DOHH2 (cell line): Measurements from ENCODE around the gene KRT85.

Experiments
- H3F3A ChIP-seq: fragments of 200-600 bp; sonication (generic), shearing (Covaris generic); 2 replicates; pipeline ENCODE4 v1.6.0; 2016; ENCODE audit warnings: antibody characterized with exemption, mild to moderate bottlenecking; ENCODE audit not compliant: control insufficient read depth, insufficient read depth
- H3K27ac ChIP-seq: fragments of 200-600 bp; sonication (generic); 2 replicates; pipeline ENCODE4 v1.5.1; 2014; ENCODE audit warnings: low read depth, mild to moderate bottlenecking, low read length, moderate library complexity
- H3K27me3 ChIP-seq: fragments of 200-600 bp; sonication (generic); 2 replicates; pipeline ENCODE4 v1.6.1; 2014; ENCODE audit warnings: mild to moderate bottlenecking, low read length, mixed read lengths; ENCODE audit not compliant: control insufficient read depth
- H3K36me3 ChIP-seq: fragments of 200-600 bp; sonication (generic); 2 replicates; pipeline ENCODE4 v1.6.1; 2014; ENCODE audit warnings: mild to moderate bottlenecking, low read length, moderate library complexity, mixed read lengths; ENCODE audit not compliant: control insufficient read depth
- H3K4me1 ChIP-seq: fragments of 200-600 bp; sonication (generic); 2 replicates; pipeline ENCODE4 v1.6.1; 2014; ENCODE audit warnings: mild to moderate bottlenecking, low read length, mixed read lengths; ENCODE audit not compliant: control insufficient read depth
- H3K4me2 ChIP-seq: fragments of 200-600 bp; sonication (generic); 2 replicates; pipeline ENCODE4 v1.6.0; 2014; ENCODE audit warnings: mild to moderate bottlenecking, low read length, moderate library complexity
- H3K4me3 ChIP-seq: fragments of 200-600 bp; sonication (generic); 2 replicates; pipeline ENCODE4 v1.5.1; 2014; ENCODE audit warnings: mild to moderate bottlenecking, low read length, mixed read lengths
- H3K79me2 ChIP-seq: fragments of 200-600 bp; sonication (generic); 2 replicates; pipeline ENCODE4 v1.6.1; 2014; ENCODE audit warnings: mild to moderate bottlenecking, low read length, mixed read lengths; ENCODE audit not compliant: control insufficient read depth
- H3K9me2 ChIP-seq: fragments of 200-600 bp; sonication (generic); replicated peaks from 2 replicates; pipeline ENCODE4 v1.6.1; 2014; ENCODE audit warnings: mild to moderate bottlenecking, low read length, mixed read lengths; ENCODE audit not compliant: control insufficient read depth
- H3K9me3 ChIP-seq: fragments of 200-600 bp; sonication (generic); 2 replicates; pipeline ENCODE4 v1.6.1; 2014; ENCODE audit warnings: antibody characterized with exemption, low read length, mixed read lengths; ENCODE audit not compliant: control insufficient read depth, insufficient read depth
- H4K20me1 ChIP-seq: fragments of 200-600 bp; sonication (generic); 2 replicates; pipeline ENCODE4 v1.6.0; 2014; ENCODE audit warnings: low read depth, mild to moderate bottlenecking, antibody characterized with exemption, low read length, moderate library complexity; ENCODE audit not compliant: control insufficient read depth, insufficient read depth
- EZH2phosphoT487 ChIP-seq: fragments of 200-600 bp; sonication (generic); IDR thresholded peaks from 2 replicates; pipeline ENCODE4 v1.6.1; 2017; ENCODE audit warnings: borderline replicate concordance, mild to moderate bottlenecking, antibody characterized with exemption, low read length, moderate library complexity, mixed read lengths
- TF ChIP-seq, protein P1 (sequence below): fragments of 200-600 bp; sonication (generic); IDR thresholded peaks from one replicate; pipeline ENCODE4 v1.5.1; 2014; ENCODE audit warnings: antibody characterized with exemption, mild to moderate bottlenecking, low read depth, low read length; ENCODE audit not compliant: poor library complexity, severe bottlenecking

The KRT85 gene

DNA sequence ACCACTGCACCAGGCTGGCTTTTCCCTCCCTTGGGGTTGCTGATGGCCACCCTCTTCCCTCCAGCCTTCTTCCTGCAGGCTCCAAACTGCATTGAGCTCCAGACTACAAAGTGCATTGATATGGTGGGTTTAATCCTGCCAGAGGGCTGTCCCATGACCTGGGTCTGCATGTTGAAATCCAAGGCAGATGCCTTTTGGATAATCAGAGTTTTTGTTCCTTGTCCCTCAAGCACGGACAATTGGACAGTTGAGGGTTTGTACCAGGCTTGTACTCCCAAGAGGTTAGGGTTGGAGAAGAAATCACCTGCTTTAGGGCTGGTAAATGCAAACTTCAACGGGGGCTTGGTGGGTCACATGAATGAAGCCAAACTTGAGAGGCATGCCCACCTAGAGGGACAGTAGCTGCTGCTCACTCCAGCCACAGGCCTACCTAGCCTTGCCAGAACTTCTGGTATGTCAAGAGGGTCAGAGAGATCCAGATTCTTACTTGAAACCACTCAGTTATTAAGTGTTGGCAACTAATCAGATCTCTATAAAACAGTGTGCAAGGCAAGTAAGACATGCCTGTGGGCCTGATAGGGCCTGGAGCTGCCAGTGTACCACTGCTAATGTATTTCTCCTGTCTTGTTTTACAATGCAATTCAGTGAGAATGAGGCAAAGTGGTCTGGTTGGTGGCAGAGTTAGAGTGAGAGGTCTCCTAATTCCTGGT is 24.3 kb downstream of the KRT85 start:
- TF ChIP-seq, protein P1, sequence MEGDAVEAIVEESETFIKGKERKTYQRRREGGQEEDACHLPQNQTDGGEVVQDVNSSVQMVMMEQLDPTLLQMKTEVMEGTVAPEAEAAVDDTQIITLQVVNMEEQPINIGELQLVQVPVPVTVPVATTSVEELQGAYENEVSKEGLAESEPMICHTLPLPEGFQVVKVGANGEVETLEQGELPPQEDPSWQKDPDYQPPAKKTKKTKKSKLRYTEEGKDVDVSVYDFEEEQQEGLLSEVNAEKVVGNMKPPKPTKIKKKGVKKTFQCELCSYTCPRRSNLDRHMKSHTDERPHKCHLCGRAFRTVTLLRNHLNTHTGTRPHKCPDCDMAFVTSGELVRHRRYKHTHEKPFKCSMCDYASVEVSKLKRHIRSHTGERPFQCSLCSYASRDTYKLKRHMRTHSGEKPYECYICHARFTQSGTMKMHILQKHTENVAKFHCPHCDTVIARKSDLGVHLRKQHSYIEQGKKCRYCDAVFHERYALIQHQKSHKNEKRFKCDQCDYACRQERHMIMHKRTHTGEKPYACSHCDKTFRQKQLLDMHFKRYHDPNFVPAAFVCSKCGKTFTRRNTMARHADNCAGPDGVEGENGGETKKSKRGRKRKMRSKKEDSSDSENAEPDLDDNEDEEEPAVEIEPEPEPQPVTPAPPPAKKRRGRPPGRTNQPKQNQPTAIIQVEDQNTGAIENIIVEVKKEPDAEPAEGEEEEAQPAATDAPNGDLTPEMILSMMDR, result no peak
- no peak for TF ChIP-seq EZH2phosphoT487
- no peaks in the 10 kb centered on the region for H3K36me3 ChIP-seq
- no peaks in the 10 kb centered on the region for H3K9me3 ChIP-seq
- H3K27me3 ChIP-seq, result peaks cover 20% of the 10 kb centered on the region
- no peak overlapping the region for H3K4me3 ChIP-seq
- no peak overlapping the region for H3K4me2 ChIP-seq
- no peaks in the 10 kb centered on the region for H3F3A ChIP-seq
- H3K27ac ChIP-seq, result no peak overlapping the region
- no peaks in the 10 kb centered on the region for H3K79me2 ChIP-seq
- H3K4me1 ChIP-seq, result no peaks in the 10 kb centered on the region
- H4K20me1 ChIP-seq, result no peaks in the 10 kb centered on the region
- no peaks in the 10 kb centered on the region for H3K9me2 ChIP-seq

DNA sequence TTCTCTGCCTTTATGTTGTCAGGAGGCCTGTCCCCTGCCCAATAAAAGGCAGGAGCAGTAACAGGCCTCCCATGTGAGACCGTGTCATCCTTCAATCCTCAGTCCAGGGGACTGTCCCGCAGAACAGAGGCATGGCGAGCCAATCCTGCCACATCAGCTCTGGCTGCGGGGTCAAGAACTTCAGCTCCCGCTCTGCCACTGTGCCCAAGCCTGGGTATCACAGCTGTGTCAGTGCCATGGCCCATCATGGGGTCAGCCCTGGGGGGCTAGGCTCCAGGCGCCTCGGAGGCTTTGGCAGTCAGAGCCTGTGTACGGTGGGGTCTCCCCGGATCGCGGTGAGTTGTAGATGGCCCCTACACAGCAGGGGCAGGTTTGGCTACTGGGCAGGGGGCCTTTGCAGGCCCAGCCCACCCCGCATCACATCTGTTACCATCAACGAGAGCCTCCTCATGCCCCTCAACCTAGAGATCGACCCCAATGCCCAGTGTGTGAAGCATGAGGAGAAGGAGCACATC is 26.2 kb downstream of the KRT85 start:
- Histone ChIP-seq H3K4me1 (no peaks in the 10 kb centered on the region), H3K27me3 (peaks cover 18% of the 10 kb centered on the region), H3K79me2 (no peaks in the 10 kb centered on the region), H4K20me1 (no peaks in the 10 kb centered on the region), H3K36me3 (no peaks in the 10 kb centered on the region), H3K9me2 (no peaks in the 10 kb centered on the region), H3K27ac (no peak overlapping the region), H3K4me2 (no peak overlapping the region), H3F3A (no peaks in the 10 kb centered on the region), H3K9me3 (no peaks in the 10 kb centered on the region), H3K4me3 (no peak overlapping the region)
- TF ChIP-seq EZH2phosphoT487, result no peak
- TF ChIP-seq, protein P1, result no peak

DNA sequence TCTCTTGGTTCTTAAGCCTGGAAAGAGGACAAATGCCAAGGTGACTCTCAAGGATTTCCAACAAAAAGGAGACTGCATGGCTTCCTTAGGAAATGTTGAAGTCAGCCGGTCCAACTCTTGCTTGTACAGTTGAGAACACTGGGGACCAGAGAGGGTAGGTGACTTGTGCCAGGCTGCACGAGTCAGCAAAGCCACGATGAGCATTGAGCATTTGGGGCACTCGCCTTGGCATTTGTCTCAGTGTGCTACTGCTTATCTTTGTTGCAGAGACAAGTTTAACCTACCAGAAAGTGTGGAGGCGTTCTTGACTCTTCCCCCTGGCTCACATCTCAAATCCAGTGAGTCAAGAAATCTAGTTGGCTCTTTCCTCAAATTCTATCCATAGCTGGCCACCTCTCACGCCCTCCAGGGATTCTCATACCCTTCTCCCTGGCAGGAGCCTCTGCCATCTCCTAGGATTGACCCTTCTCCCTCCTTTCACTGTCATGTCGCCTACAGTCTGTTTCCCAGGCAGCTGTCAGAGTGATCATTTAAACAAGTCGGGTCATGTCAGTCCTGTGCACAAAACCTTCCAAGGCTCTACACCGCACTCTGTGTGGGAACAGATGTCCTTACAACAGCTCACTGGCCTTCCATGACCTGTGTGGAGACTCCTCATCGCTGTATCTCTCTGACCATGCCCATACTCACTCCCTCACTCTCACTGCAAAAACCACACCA is 28.9 kb downstream of the KRT85 start:
- Histone ChIP-seq H3K27me3 (peaks cover 14% of the 10 kb centered on the region), H3K79me2 (no peaks in the 10 kb centered on the region), H4K20me1 (no peaks in the 10 kb centered on the region), H3K9me2 (no peaks in the 10 kb centered on the region), H3K4me3 (no peak overlapping the region), H3K4me2 (no peak overlapping the region), H3K27ac (no peak overlapping the region), H3K36me3 (no peaks in the 10 kb centered on the region), H3F3A (no peaks in the 10 kb centered on the region), H3K4me1 (no peaks in the 10 kb centered on the region), H3K9me3 (no peaks in the 10 kb centered on the region)
- TF ChIP-seq, protein P1, result no peak
- no peak for TF ChIP-seq EZH2phosphoT487
